Endothelial cell of umbilical vein (primary cell): ENCODE results near the gene FAM107A.

Source experiments
- EZH2 ChIP-seq: IDR thresholded peaks from 2 replicates; pipeline ENCODE4 v1.6.1; 2012; ENCODE audit warnings: borderline replicate concordance, low read depth, mild to moderate bottlenecking, moderate library complexity, low read length, inconsistent platforms; ENCODE audit not compliant: severe bottlenecking
- FOS ChIP-seq: IDR thresholded peaks from 2 replicates; pipeline ENCODE4 v1.6.1; 2011; ENCODE audit warnings: mild to moderate bottlenecking, low read length, moderate library complexity, borderline replicate concordance; ENCODE audit not compliant: insufficient read depth
- JUN ChIP-seq: IDR thresholded peaks from 2 replicates; pipeline ENCODE4 v1.6.1; 2011; ENCODE audit warnings: borderline replicate concordance, low read depth; ENCODE audit not compliant: insufficient read length, insufficient read depth
- MYC ChIP-seq: IDR thresholded peaks from one replicate; pipeline ENCODE4 v1.6.1; 2011; ENCODE audit warnings: mild to moderate bottlenecking, low read depth, low read length
- POLR2A ChIP-seq: IDR thresholded peaks from 2 replicates; pipeline ENCODE4 v1.6.1; 2012; ENCODE audit warnings: low read depth, mild to moderate bottlenecking, control low read depth, low read length
- POLR2AphosphoS5 ChIP-seq: IDR thresholded peaks from 2 replicates; pipeline ENCODE4 v1.6.1; 2012; ENCODE audit warnings: low read depth, mild to moderate bottlenecking, control low read depth, low read length, moderate library complexity; ENCODE audit not compliant: insufficient read depth
- TF ChIP-seq, protein P1 (sequence below), 2 donors: IDR thresholded peaks; 1 replicate in 1 of 2; 2 replicates in 1 of 2; pipeline ENCODE4 v1.5.1; 2011; ENCODE audit warnings: low read length in 2 of 2, mild to moderate bottlenecking in 2 of 2, moderate library complexity in 2 of 2, control low read depth in 1 of 2, inconsistent platforms in 1 of 2, low read depth in 1 of 2; ENCODE audit not compliant: insufficient read depth in 1 of 2; ENCODE audit errors: extremely low read depth in 1 of 2
- TF ChIP-seq, protein P2 (sequence below): IDR thresholded peaks from 2 replicates; pipeline ENCODE4 v1.6.1; 2011; ENCODE audit not compliant: insufficient read depth, insufficient read length

DNA sequence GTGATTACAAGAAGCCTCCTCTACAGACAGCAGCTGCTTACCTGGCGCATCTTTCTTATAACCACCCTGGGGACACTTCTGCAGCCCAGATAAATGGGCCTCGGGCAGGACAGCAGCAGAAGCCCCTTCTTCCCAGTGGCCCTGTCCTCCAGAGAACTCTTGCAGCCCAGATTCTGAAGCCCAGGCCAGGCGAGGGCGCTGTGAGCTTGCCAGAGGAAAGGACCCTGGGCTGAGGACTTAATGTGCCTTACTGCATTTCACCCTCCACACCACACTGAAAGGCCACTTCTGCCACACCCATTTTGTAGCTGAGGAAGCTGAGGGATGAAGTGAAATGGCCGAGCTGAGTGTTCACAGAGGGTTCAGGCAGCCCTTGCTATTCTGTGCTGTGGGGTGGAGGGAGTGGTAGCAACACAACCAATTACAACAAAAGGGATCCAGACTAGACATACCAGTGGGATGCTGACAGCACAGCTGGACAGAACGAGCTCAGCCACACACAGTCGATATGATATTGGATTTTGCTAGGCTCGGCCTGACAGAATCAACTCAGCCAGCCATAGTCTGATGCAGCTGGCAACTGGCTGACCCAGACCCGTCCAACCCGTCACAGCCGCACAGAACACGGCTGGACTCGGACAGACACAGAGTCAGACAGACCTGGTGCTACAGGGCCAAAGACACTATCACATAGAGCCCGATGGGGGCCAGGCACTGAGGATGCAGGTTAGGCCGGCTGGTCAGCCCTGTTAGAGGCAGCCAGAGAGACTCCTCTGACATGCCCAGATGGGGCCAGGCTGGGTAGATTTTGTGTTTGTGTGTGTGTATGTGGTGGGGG, 47.5 kb downstream of the FAM107A start:
- TF ChIP-seq, protein P1, sequence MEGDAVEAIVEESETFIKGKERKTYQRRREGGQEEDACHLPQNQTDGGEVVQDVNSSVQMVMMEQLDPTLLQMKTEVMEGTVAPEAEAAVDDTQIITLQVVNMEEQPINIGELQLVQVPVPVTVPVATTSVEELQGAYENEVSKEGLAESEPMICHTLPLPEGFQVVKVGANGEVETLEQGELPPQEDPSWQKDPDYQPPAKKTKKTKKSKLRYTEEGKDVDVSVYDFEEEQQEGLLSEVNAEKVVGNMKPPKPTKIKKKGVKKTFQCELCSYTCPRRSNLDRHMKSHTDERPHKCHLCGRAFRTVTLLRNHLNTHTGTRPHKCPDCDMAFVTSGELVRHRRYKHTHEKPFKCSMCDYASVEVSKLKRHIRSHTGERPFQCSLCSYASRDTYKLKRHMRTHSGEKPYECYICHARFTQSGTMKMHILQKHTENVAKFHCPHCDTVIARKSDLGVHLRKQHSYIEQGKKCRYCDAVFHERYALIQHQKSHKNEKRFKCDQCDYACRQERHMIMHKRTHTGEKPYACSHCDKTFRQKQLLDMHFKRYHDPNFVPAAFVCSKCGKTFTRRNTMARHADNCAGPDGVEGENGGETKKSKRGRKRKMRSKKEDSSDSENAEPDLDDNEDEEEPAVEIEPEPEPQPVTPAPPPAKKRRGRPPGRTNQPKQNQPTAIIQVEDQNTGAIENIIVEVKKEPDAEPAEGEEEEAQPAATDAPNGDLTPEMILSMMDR (IDR thresholded peaks at IDR 0.05; ENCODE audit: extremely low read depth in 1 of 2, insufficient read depth in 1 of 2, low read depth in 1 of 2, low read length in 2 of 2): peak; percentile 24 to 43
- TF ChIP-seq POLR2A: no peak
- TF ChIP-seq, protein P2, sequence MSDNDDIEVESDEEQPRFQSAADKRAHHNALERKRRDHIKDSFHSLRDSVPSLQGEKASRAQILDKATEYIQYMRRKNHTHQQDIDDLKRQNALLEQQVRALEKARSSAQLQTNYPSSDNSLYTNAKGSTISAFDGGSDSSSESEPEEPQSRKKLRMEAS: no peak
- no peak for TF ChIP-seq EZH2
- TF ChIP-seq MYC: no peak
- no peak for TF ChIP-seq POLR2AphosphoS5
- no peak for TF ChIP-seq JUN
- no peak for TF ChIP-seq FOS
